Measurements from ENCODE around the gene ABI3BP.
"Not testable (repeated sequence)": the region's sequence is repeated elsewhere in the genome, so short reads cannot be mapped to it uniquely, and the experiment has no call there.

Gene ABI3BP

GRCh38 chr3:100947119-100947518, 46.1 kb downstream of the ABI3BP start:
- no peak for DNase-seq (ENCODE audit: low read depth in 2 of 2)

- not testable (repeated sequence) for DNase-seq (ENCODE audit: low read depth in 2 of 2)
These were observed 47.1 kb downstream of the ABI3BP start for GRCh38 chr3:100946096-100946495.

DNA sequence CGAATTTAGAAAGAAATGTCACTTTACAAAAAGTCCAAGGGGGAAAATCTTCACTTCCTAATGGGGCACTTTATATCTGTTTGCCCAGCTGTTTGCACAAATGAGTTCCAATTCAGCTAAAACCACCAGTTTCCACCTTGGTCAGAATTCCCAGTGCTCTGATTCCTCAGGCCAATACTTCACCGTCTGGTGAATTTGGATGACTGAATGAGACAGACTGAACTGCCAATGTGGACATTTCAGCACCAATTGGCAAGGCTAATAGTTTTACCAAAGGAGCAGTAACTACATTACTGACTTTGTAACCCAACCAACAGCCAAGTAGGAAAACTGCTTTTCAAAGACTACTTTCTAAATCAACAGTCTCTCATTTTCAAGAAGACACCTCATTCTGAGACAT, 51.8 kb downstream of the ABI3BP start:
- DNase-seq (ENCODE audit: low read depth in 2 of 2), result no peak

GRCh38 chr3:100941041-100941440, 52.2 kb downstream of the ABI3BP start:
- no peak for DNase-seq (ENCODE audit: low read depth in 2 of 2)

DNA sequence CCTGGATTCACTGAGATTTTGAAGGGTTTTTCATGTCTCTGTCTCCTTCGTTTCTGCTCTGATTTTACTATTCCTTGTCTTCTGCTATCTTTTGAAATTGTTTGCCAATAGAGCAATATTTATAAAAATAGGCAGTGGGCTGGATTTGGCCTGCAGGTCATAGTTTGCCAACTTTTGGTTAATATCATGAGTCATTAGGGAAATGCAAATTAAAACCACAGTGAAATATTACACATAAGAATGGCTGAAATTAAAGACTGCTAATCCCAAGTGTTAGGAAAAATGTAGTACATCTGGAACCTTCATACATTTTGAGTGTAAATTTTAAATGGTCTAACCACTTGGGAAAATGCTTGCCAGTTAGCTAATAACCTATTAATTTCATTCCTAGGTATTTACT, 56.3 kb downstream of the ABI3BP start:
- DNase-seq (ENCODE audit: low read depth in 2 of 2), result no peak

DNA sequence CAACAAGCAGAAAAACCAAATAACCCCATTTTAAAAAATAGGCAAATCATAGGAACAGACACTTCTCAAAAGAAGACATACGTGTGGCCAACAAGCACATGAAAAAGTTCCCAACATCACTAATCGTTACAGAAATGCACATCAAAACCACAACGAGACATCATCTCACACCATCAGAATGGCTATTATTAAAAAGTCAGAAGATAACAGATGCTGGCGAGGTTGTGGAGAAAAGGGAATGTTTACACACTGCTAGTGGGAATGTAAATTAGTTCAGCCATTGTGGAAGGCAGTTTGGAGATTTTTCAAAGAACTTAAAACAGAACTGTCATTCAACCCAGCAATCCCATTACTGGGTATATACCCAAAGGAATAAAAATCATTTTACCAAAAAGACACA, 60.7 kb downstream of the ABI3BP start:
- DNase-seq (ENCODE audit: low read depth in 2 of 2), result no peak

DNA sequence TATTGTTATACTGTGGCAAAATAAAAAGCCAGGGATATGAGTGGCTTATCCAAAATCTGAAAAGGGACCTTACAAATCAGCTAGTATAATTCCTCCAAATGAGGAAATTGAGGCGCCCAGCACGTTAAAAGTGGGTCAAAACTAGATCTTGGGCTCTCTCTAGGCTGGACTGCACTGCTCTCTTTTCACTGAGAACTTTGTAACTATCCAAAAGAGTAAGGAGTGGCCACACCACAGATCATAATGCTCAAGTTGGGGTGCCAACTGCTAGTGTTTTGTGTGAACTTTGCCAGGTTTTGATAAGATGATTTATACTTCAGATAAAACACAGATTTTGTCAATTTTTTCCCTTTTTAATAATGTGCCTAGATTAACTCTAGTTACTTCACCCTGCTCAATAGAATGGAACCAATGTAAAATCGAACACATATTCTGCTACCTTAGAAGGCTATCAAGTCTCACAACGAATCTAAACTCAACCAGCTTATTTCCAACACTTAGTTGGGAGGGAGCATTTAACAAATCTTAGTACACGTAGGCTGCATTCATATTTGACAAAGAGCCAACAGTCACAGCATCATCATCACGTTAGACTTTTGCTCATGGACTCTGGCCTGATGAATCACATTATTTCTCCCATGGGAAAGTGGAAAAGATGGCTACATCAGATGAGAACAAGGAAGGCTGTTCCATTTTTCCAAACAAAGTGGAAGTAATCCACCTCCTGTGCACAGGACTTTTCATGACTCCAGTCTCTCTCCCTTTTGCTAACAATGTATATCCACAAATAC, 64.4 kb downstream of the ABI3BP start:
- no peak for DNase-seq (ENCODE audit: low read depth in 2 of 2)

DNA sequence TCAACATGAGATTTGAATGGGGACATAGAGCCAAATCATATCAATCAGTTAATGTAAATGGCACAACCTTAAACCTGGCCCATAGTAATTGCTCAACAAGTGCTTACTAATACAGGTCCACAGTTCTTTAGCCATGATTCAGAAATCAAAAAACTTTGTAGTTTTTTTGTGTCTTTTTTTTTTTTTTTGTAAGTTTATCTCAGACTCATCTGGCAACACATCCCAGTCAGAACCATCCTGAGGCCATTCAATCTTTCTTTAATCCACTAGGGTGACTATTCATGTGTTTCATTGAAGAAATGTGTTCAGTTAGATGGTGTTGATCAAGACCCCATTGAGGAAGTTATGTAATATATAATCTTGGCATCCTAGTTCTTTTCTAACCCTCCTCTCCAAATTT, 65.4 kb downstream of the ABI3BP start:
- DNase-seq (ENCODE audit: low read depth in 2 of 2), result no peak

GRCh38 chr3:100915706-100916495, 77.3 kb downstream of the ABI3BP start:
- no peak for DNase-seq (ENCODE audit: low read depth in 2 of 2)

- no peak for DNase-seq (ENCODE audit: low read depth in 2 of 2)
These were observed 79.2 kb downstream of the ABI3BP start for GRCh38 chr3:100913870-100914648.

DNA sequence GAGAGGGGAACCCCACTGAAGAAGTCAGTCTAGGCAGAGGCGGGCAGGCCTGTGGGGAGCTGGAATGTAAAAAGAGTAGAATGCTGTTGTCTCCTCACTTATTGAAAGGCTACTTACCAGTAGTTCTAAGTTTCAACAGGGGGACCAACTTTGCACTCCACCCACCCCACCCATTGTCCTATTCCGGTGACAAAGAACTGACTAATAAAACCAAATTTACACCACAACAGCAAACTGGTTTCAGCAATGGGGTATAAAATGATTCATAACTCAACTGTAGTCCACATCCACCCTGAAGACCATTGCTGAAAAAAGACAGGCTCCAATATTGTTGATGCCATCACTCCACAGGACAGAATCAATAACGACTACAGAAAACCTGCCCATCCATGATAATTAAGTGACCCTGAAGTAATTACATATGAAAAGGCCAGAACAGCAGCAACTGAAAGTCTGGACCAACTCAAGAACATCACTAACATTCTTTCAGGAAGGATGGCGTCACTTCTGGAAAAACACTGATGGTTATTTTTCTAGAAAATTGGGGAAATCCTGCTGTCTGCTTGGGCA, 80.2 kb downstream of the ABI3BP start:
- no peak for DNase-seq (ENCODE audit: low read depth in 2 of 2)

DNA sequence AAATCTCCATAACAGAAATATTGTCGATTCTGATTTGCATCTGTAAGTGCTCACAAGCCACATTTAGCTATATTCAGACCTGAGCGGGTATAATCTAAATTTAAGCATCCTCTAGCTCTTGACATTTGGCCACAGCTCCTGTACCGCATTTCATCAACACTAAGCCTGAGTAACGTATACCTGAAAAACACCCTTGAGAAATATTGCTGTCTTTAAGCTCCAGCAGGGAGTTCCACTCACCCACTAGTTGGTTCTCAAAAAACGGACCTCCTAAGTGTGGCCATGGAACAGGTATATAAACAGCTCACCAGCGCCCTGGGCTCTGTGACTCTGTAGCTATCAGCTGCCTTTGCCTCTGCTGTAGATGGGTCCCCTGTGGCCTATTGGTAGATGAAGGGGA, 80.7 kb downstream of the ABI3BP start:
- DNase-seq (ENCODE audit: low read depth in 2 of 2), result no peak

GRCh38 chr3:100911956-100912355, 81.3 kb downstream of the ABI3BP start:
- no peak for DNase-seq (ENCODE audit: low read depth in 2 of 2)

DNA sequence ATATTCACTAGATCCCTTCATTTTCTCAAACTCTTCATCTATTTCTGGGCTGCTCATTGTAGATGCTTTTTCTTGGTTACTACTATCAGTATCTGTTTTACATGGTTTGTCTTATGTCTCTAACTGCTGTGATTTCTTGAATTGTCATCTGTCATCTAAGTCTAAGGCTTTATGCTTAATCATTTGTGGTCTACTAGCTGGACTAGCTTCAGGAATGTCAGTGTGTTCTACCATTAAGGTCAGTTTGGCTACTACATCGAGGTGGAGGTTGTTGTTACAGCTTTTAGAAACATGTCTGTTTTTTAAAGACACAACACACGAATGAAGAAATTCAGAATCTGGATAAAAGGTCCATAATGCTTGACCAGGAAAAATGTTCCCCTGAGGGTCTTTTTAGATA, 82.2 kb downstream of the ABI3BP start:
- no peak for DNase-seq (ENCODE audit: low read depth in 2 of 2)

DNA sequence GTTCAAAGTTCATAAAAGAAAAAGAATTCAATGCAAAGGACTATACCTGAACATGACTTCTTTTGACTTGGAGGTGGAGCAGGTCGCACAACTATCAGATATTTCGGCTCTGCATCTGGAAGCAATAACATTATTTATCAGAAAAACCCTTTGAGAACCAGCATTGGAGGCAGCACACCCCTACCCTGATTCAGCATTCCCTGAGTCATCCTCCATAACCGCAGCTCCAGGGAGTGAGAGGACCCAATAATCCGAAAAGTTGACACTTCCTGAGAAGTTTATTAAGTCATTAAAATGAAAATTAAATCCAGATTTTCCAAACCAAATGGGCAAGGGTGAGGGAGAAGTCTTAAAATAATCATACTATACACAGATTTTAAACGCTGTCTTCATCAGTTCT, 90.6 kb downstream of the ABI3BP start:
- DNase-seq (ENCODE audit: low read depth in 2 of 2), result no peak

- DNase-seq (ENCODE audit: low read depth in 2 of 2), result no peak
These were observed 92.4 kb downstream of the ABI3BP start for GRCh38 chr3:100900671-100901335.

- no peak for DNase-seq (ENCODE audit: low read depth in 2 of 2)
These were observed 93.7 kb downstream of the ABI3BP start for GRCh38 chr3:100899440-100900091.

- DNase-seq (ENCODE audit: low read depth in 2 of 2), result no peak
These were observed 94.5 kb downstream of the ABI3BP start for GRCh38 chr3:100898681-100899080.

DNA sequence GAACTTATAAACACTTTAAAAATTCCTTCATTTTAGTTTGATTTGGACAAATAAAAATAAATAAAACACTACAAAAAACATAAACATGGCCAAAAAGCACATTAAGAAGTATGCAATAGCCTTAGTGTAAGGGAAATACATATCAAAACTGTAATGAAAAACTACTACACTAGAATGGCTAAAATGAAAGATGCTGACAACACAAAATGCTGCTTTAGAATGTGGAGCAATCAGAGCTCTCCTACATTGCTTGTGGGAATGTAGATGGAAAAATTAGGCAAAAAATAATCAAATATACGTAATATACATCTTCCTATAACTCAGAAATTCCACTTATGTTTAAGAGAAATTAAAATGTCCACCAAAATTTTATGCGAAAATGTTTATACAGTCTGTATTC, 96.2 kb downstream of the ABI3BP start:
- no peak for DNase-seq (ENCODE audit: low read depth in 2 of 2)

- no peak for DNase-seq (ENCODE audit: low read depth in 2 of 2)
These were observed 99.6 kb downstream of the ABI3BP start for GRCh38 chr3:100893590-100893989.

- DNase-seq (ENCODE audit: low read depth in 2 of 2), result no peak
These were observed 100.1 kb downstream of the ABI3BP start for GRCh38 chr3:100893108-100893507.
